ENCODE results near the gene TCL1A.
A peak's percentile ranks its signal among the peaks of the same experiment; 100 is the strongest.
"Not testable (repeated sequence)": the region's sequence is repeated elsewhere in the genome, so short reads cannot be mapped to it uniquely, and the experiment has no call there.

TCL1A gene

GRCh38 chr14:95713596-95714371 lies at the start of gene TCL1A:
TCL1A (minus strand) TSS chr14:95714125; CDS start chr14:95714066, 59 bp downstream.
- peak; percentile 91 for DNase-seq (ENCODE audit: low read depth)
- TF ChIP-seq, protein P1, sequence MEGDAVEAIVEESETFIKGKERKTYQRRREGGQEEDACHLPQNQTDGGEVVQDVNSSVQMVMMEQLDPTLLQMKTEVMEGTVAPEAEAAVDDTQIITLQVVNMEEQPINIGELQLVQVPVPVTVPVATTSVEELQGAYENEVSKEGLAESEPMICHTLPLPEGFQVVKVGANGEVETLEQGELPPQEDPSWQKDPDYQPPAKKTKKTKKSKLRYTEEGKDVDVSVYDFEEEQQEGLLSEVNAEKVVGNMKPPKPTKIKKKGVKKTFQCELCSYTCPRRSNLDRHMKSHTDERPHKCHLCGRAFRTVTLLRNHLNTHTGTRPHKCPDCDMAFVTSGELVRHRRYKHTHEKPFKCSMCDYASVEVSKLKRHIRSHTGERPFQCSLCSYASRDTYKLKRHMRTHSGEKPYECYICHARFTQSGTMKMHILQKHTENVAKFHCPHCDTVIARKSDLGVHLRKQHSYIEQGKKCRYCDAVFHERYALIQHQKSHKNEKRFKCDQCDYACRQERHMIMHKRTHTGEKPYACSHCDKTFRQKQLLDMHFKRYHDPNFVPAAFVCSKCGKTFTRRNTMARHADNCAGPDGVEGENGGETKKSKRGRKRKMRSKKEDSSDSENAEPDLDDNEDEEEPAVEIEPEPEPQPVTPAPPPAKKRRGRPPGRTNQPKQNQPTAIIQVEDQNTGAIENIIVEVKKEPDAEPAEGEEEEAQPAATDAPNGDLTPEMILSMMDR (IDR thresholded peaks at IDR 0.05; ENCODE audit: insufficient read depth, low read depth, low read length, missing control alignments): peak; percentile 54
- H3K4me3 ChIP-seq (ENCODE audit: low read depth, low read length): peak within 1 kb of the TSS; percentile 79

DNA sequence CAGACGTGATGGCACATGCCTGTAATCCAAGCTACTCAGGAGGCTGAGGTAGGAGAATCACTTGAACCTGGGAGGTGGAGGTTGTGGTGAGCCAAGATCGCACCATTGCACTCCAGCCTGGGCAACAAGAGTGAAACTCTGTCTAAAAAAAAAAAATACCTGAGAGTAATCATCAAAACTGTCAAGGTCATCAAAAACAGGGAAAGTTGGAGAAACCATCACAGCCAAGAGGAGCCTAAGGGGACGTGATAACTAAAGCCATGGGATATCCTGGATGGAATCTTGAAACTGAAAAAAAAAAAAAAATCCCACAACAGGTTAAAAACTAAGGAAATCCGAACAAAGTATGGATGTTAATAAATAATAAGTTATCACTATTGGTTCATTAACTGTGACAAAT lies 49.1 kb upstream of the TCL1A start:
- not testable (repeated sequence) for DNase-seq (ENCODE audit: low read depth); H3K4me3 ChIP-seq (ENCODE audit: low read depth, low read length)

- H3K4me3 ChIP-seq (ENCODE audit: low read depth, low read length): no peak overlapping the region
- DNase-seq (ENCODE audit: low read depth): no peak
- TF ChIP-seq, protein P1 (IDR thresholded peaks at IDR 0.05; ENCODE audit: insufficient read depth, low read depth, low read length, missing control alignments): no peak
Measured at GRCh38 chr14:95761436-95761835, 47.5 kb upstream of the TCL1A start.

DNA sequence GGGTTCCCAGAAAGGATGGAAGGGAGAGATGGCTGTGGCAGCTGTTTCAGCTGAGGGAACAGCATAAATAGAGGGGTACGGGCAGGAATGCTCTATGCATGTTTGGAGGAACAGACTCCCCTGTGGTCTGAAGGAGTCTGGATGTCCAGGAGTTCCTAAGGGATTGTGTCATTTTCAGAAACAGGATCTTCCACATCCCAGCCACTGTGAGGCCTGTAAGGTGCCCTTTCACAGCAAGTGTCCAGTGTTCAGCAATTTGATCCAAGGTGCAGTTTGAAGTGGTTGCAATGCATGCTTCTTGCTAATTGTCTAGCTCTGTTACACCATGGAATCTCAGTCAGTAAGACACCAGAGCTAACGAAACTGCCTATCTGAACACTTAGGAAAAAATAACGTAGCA lies 46.7 kb upstream of the TCL1A start:
- H3K4me3 ChIP-seq (ENCODE audit: low read depth, low read length): no peak overlapping the region
- no peak for DNase-seq (ENCODE audit: low read depth)
- TF ChIP-seq, protein P1 (IDR thresholded peaks at IDR 0.05; ENCODE audit: insufficient read depth, low read depth, low read length, missing control alignments): no peak

GRCh38 chr14:95759941-95760340 lies 46.0 kb upstream of the TCL1A start:
- no peak for DNase-seq (ENCODE audit: low read depth)
- TF ChIP-seq, protein P1 (IDR thresholded peaks at IDR 0.05; ENCODE audit: insufficient read depth, low read depth, low read length, missing control alignments): no peak
- H3K4me3 ChIP-seq (ENCODE audit: low read depth, low read length): no peak overlapping the region

DNA sequence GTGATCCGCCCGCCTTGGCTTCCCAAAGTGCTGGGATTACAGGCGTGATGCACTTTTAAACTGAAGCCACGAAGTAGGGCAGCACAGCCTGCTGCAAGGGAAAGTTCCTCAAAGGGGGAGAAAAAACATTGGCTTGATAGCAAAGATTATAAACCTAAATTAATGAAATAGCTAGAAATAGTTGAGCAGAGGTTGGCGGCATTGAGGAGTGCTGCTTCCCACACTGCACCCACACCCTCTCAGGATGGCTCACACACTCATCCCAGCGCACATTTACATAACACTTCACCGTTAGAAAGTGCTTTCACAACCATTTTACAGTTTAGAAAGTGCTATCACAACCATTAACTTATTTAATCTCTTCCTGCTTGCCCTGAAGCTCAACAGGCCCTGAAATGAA lies 44.4 kb upstream of the TCL1A start:
- DNase-seq (ENCODE audit: low read depth): no peak
- no peak overlapping the region for H3K4me3 ChIP-seq (ENCODE audit: low read depth, low read length)
- TF ChIP-seq, protein P1 (IDR thresholded peaks at IDR 0.05; ENCODE audit: insufficient read depth, low read depth, low read length, missing control alignments): no peak

DNA sequence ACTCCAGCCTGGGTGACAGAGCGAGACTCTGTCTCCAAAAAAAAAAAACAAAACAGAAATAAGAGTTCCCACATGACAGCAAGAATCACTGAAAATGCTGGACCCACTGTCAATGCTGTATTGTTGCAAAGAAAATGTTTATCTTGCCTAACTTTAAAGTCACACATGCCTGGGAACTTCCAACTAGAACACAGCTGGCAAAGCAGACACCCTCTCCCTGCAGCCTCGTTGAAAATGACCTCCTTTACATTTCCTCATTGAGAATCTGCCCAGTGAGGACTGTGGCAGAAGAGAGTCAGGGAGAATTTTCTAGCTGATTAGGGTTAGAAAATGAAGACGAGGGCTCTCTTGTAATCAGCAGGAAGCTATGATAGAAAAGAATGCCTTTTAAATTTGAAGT lies 42.8 kb upstream of the TCL1A start:
- TF ChIP-seq, protein P1 (IDR thresholded peaks at IDR 0.05; ENCODE audit: insufficient read depth, low read depth, low read length, missing control alignments): no peak
- no peak overlapping the region for H3K4me3 ChIP-seq (ENCODE audit: low read depth, low read length)
- DNase-seq (ENCODE audit: low read depth): no peak
